ENCODE results near the gene OLFM2. TPM values are rescaled to one million over a fixed set of nuclear protein-coding genes. Genes with fewer than 3 reads are reported as not detected.

The OLFM2 gene
- total RNA-seq, 1 experiment from 2014 or later, result 75.6 TPM

- no peaks in the 10 kb centered on the region for H3K27me3 Mint-ChIP-seq (ENCODE audit: low read depth)
- no peaks in the 10 kb centered on the region for H3K79me1 ChIP-seq (ENCODE audit: insufficient read depth, low read depth, low read length, poor library complexity, severe bottlenecking)
These were observed 73.4 kb downstream of the OLFM2 start for GRCh38 chr19:9862938-9863337.

More at GRCh38 chr19:9862938-9863337, 73.4 kb downstream of the OLFM2 start:
- Histone ChIP-seq H3K14ac (ENCODE audit: insufficient read depth, low read length) (no peak overlapping the region), H4K5ac (ENCODE audit: insufficient read length, low read depth, low read length) (no peak overlapping the region), H3K27ac (ENCODE audit: insufficient read length, low read depth, low read length) (no peak overlapping the region), H2AK5ac (ENCODE audit: insufficient read length, low read length) (no peak overlapping the region), H3K23me2 (ENCODE audit: insufficient read length, low read depth, low read length, poor library complexity, severe bottlenecking) (no peaks in the 10 kb centered on the region), H3K23ac (ENCODE audit: insufficient read length, low read depth, low read length) (no peak overlapping the region), H3K56ac (ENCODE audit: insufficient read length, low read depth, low read length) (no peak overlapping the region), H2BK20ac (ENCODE audit: low read depth, low read length, poor library complexity, severe bottlenecking) (no peak overlapping the region), H3K9me3 (ENCODE audit: control insufficient read depth, low read depth, low read length) (no peaks in the 10 kb centered on the region), H3K27me3 (ENCODE audit: insufficient read depth, low read length) (no peaks in the 10 kb centered on the region), H2BK120ac (ENCODE audit: low read depth, low read length, poor library complexity, severe bottlenecking) (no peak overlapping the region), H3K4ac (ENCODE audit: low read depth, low read length) (no peak overlapping the region), H2AFZ (ENCODE audit: low read length) (no peak overlapping the region), H4K91ac (ENCODE audit: insufficient read length, low read depth, low read length) (no peak overlapping the region), H2BK5ac (ENCODE audit: insufficient read length, low read length) (no peak overlapping the region), H3T11ph (ENCODE audit: low read length) (no peak overlapping the region), H3K18ac (ENCODE audit: insufficient read length, low read depth, low read length) (no peak overlapping the region), H3K4me2 (ENCODE audit: insufficient read depth, insufficient read length, low read length) (no peak overlapping the region), H4K8ac (replicated peaks; ENCODE audit: insufficient read length, low read depth, low read length) (no peak overlapping the region), H3K4me1 (ENCODE audit: insufficient read depth, low read length) (no peaks in the 10 kb centered on the region), H4K20me1 (ENCODE audit: control insufficient read depth, insufficient read depth, insufficient read length) (no peaks in the 10 kb centered on the region), H3K79me2 (ENCODE audit: insufficient read depth, low read length) (no peaks in the 10 kb centered on the region), H2BK15ac (ENCODE audit: low read depth, low read length) (no peak overlapping the region), H3K9ac (ENCODE audit: extremely low read depth, insufficient read length, low read length) (no peak overlapping the region), H2BK12ac (ENCODE audit: insufficient read length, low read depth, low read length) (no peak overlapping the region)
- H3K9me3 Mint-ChIP-seq, result no peaks in the 10 kb centered on the region
- DNase-seq, result no peak
- H3K27ac Mint-ChIP-seq, result peak overlapping the region; percentile 21 to 59 (median 55); a peak in 4 of 7 replicates
- peaks cover 6 to 22% of the 10 kb centered on the region in 2 experiments for H3K4me1 Mint-ChIP-seq
- TF ChIP-seq CTCF (conservative IDR thresholded peaks at IDR 0.05), result no peak
- no peak overlapping the region for H3K4me3 Mint-ChIP-seq
- WGBS (ENCODE audit: extremely low coverage, insufficient read length, low lambda C conversion rate), result no CpG with 5 or more reads among the region's 4 CpGs
- peaks cover 5 to 24% (median 20%) of the 10 kb centered on the region in 3 experiments; a peak in 6 of 7 replicates for H3K36me3 Mint-ChIP-seq (ENCODE audit: insufficient read depth in 1 of 3, low read depth in 3 of 3)
